CD4-positive, CD25-positive, alpha-beta regulatory T cell (primary cell): Measurements from ENCODE around the gene MAP3K9. TPM values are rescaled to one million over a fixed set of nuclear protein-coding genes. Genes with fewer than 3 reads are reported as not detected.

Experiments
- ATAC-seq, 2 donors: fragments of 150-1000 bp; cut with Tn5 transposase; one replicate each; pipeline ENCODE4 v1.10.0; 2021; ENCODE audit warnings: low read depth in 2 of 2, moderate number of reproducible peaks in 2 of 2, moderate library complexity in 1 of 2
- DNase-seq, 3 donors: peaks; one replicate each; pipeline versions ENCODE4 v3.0.0 to v3.0.0-alpha.2; 2012 to 2022; ENCODE audit warnings: mixed read lengths in 1 of 3
- H3K27ac ChIP-seq: one replicate; pipeline ENCODE4 v1.7.0; 2013; ENCODE audit warnings: mild to moderate bottlenecking, low read length; ENCODE audit not compliant: insufficient read depth, poor library complexity, severe bottlenecking
- H3K27me3 ChIP-seq: one replicate; pipeline ENCODE4 v1.7.0; 2013; ENCODE audit warnings: low read length; ENCODE audit not compliant: control insufficient read depth, insufficient read depth
- H3K36me3 ChIP-seq: one replicate; pipeline ENCODE4 v1.7.0; 2013; ENCODE audit warnings: mild to moderate bottlenecking, low read length, moderate library complexity; ENCODE audit not compliant: control insufficient read depth, insufficient read depth
- H3K4me1 ChIP-seq: 2 replicates; pipeline ENCODE4 v1.7.0; 2013; ENCODE audit warnings: mild to moderate bottlenecking, low read length; ENCODE audit not compliant: insufficient read depth, control insufficient read depth, poor library complexity, severe bottlenecking
- H3K4me3 ChIP-seq: one replicate; pipeline ENCODE4 v1.7.0; 2013; ENCODE audit warnings: low read depth, mild to moderate bottlenecking, low read length, moderate library complexity
- H3K9me3 ChIP-seq, 2 experiments: 1 replicate in 1 of 2; 2 replicates in 1 of 2; pipeline ENCODE4 v1.7.0; 2013; ENCODE audit warnings: low read length in 2 of 2, mild to moderate bottlenecking in 1 of 2, moderate library complexity in 1 of 2; ENCODE audit not compliant: control insufficient read depth in 2 of 2
- H3K27ac Mint-ChIP-seq, 3 donors: one replicate each; pipeline ENCODE4 v1.8.0; 2020 to 2022; ENCODE audit warnings: mild to moderate bottlenecking in 3 of 3, mixed read lengths in 3 of 3, moderate library complexity in 2 of 3
- H3K27me3 Mint-ChIP-seq: one replicate; pipeline ENCODE4 v1.8.0; 2022; ENCODE audit warnings: mild to moderate bottlenecking, mixed read lengths
- H3K36me3 Mint-ChIP-seq: one replicate; pipeline ENCODE4 v1.8.0; 2020; ENCODE audit warnings: mixed read lengths
- H3K4me1 Mint-ChIP-seq, 4 donors: one replicate each; pipeline ENCODE4 v1.8.0; 2020 to 2022; ENCODE audit warnings: mixed read lengths in 4 of 4, mild to moderate bottlenecking in 1 of 4
- H3K4me3 Mint-ChIP-seq, 4 donors: one replicate each; pipeline ENCODE4 v1.8.0; 2020 to 2022; ENCODE audit warnings: mild to moderate bottlenecking in 4 of 4, mixed read lengths in 4 of 4, moderate library complexity in 3 of 4
- H3K9me3 Mint-ChIP-seq, 7 donors: one replicate each; pipeline ENCODE4 v1.8.0; 2020 to 2022; ENCODE audit warnings: mixed read lengths in 7 of 7, mild to moderate bottlenecking in 3 of 7, moderate library complexity in 2 of 7
- polyA plus RNA-seq, 4 donors: library from polyadenylated mRNA; unstranded; fragments of 300-500 nt; fragmentation: Illumina TruSeq; gene quantifications; one replicate each; pipeline ENCODE4 v1.2.3, GENCODE V29; 2021
- total RNA-seq: library from RNA; stranded (reverse); gene quantifications from one replicate; pipeline ENCODE4 v1.2.3, GENCODE V29; 2022

MAP3K9 gene
- total and polyA plus RNA-seq, 5 donors from 2014 or later, result 1.1 to 15.7 (median 1.4) TPM

DNA sequence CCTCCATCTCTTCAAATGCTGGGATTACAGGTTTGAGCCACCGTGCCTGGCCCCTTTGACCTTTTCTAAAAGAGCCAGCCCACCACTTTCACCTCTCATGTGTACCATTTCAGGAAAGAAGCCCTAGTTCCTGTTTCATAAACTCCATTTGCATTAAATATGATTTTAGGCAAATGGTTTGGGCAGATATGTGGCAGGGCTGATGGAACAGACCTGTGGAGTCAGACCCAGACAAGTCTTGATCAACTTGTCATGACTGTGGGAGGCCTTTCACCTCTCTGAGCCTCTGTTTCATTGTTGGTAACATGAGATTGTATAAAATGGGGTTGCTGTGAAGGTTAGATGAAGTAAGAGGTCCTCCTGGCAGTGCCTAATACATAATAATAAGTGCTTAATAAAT is 5.2 kb upstream of the MAP3K9 start:
- DNase-seq (no peak), ATAC-seq (no peak)
- Histone ChIP-seq H3K4me1 (peaks cover 7% of the 10 kb centered on the region), H3K36me3 (no peaks in the 10 kb centered on the region), H3K9me3 (no peaks in the 10 kb centered on the region), H3K4me3 (no peak overlapping the region), H3K27ac (no peak overlapping the region), H3K27me3 (no peaks in the 10 kb centered on the region)
- H3K4me1 Mint-ChIP-seq, result peaks cover 7 to 17% (median 11%) of the 10 kb centered on the region in 4 donors
- no peak overlapping the region for H3K4me3 Mint-ChIP-seq
- no peak overlapping the region for H3K27ac Mint-ChIP-seq
- no peaks in the 10 kb centered on the region for H3K9me3 Mint-ChIP-seq
- H3K27me3 Mint-ChIP-seq, result peaks cover 12% of the 10 kb centered on the region
- H3K36me3 Mint-ChIP-seq, result no peaks in the 10 kb centered on the region

GRCh38 chr14:70812124-70812818 is 3.0 kb upstream of the MAP3K9 start:
- Mint-ChIP-seq H3K4me1 (peaks cover 0 to 16% (median 8%) of the 10 kb centered on the region in 4 donors), H3K27me3 (no peaks in the 10 kb centered on the region), H3K36me3 (no peaks in the 10 kb centered on the region), H3K9me3 (no peaks in the 10 kb centered on the region), H3K27ac (no peak overlapping the region), H3K4me3 (no peak overlapping the region)
- H3K36me3 ChIP-seq, result no peaks in the 10 kb centered on the region
- H3K27me3 ChIP-seq, result no peaks in the 10 kb centered on the region
- no peaks in the 10 kb centered on the region for H3K9me3 ChIP-seq
- no peak overlapping the region for H3K4me3 ChIP-seq
- DNase-seq (no peak), ATAC-seq (no peak)
- H3K27ac ChIP-seq, result no peak overlapping the region
- peaks cover 16% of the 10 kb centered on the region for H3K4me1 ChIP-seq

DNA sequence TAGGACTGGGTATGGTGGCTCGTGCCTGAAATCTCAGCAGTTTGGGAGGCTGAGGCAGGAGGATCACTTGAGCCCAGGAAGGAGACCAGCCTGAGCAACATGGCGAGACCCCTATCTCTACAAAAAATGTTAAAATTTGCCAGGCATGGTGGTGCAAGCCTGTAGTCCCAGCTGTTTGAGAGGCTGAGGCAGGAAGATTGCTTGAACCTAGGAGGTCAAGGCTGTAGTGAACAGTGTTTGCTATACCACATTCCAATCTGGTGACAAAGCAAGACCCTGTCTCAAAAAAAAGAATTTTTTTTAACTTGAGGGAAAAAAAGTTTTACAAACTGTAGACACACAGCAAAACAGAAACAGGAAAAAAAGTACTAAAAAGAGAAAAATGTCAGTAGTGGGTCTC is 2.3 kb upstream of the MAP3K9 start:
- Histone ChIP-seq H3K36me3 (no peaks in the 10 kb centered on the region), H3K27ac (no peak overlapping the region), H3K4me1 (peaks cover 16% of the 10 kb centered on the region), H3K9me3 (no peaks in the 10 kb centered on the region), H3K4me3 (no peak overlapping the region), H3K27me3 (no peaks in the 10 kb centered on the region)
- Mint-ChIP-seq H3K4me3 (no peak overlapping the region), H3K36me3 (no peaks in the 10 kb centered on the region), H3K9me3 (no peaks in the 10 kb centered on the region), H3K27ac (no peak overlapping the region), H3K27me3 (no peaks in the 10 kb centered on the region), H3K4me1 (peaks cover 0 to 16% (median 10%) of the 10 kb centered on the region in 4 donors)
- DNase-seq (no peak), ATAC-seq (no peak)

GRCh38 chr14:70811050-70811449 is 1.7 kb upstream of the MAP3K9 start:
- Histone ChIP-seq H3K36me3 (no peaks in the 10 kb centered on the region), H3K4me3 (no peak overlapping the region), H3K27me3 (no peaks in the 10 kb centered on the region), H3K27ac (no peak overlapping the region), H3K9me3 (no peaks in the 10 kb centered on the region), H3K4me1 (peaks cover 16% of the 10 kb centered on the region)
- DNase-seq (peak in 1 of 3 donors; percentile 31), ATAC-seq (no peak)
- no peaks in the 10 kb centered on the region for H3K36me3 Mint-ChIP-seq
- no peaks in the 10 kb centered on the region for H3K27me3 Mint-ChIP-seq
- no peak overlapping the region for H3K4me3 Mint-ChIP-seq
- H3K4me1 Mint-ChIP-seq, result peaks cover 0 to 16% (median 10%) of the 10 kb centered on the region in 4 donors
- no peak overlapping the region for H3K27ac Mint-ChIP-seq
- no peaks in the 10 kb centered on the region for H3K9me3 Mint-ChIP-seq

GRCh38 chr14:70810621-70811020 is 1.3 kb upstream of the MAP3K9 start:
- Mint-ChIP-seq H3K27ac (no peak overlapping the region), H3K9me3 (no peaks in the 10 kb centered on the region), H3K27me3 (no peaks in the 10 kb centered on the region), H3K4me1 (peaks cover 0 to 16% (median 10%) of the 10 kb centered on the region in 4 donors), H3K4me3 (no peak overlapping the region), H3K36me3 (no peaks in the 10 kb centered on the region)
- ATAC-seq, result no peak
- H3K27ac ChIP-seq, result no peak overlapping the region
- DNase-seq, result no peak
- no peak overlapping the region for H3K4me3 ChIP-seq
- peaks cover 16% of the 10 kb centered on the region for H3K4me1 ChIP-seq
- H3K36me3 ChIP-seq, result no peaks in the 10 kb centered on the region
- H3K27me3 ChIP-seq, result no peaks in the 10 kb centered on the region
- no peaks in the 10 kb centered on the region for H3K9me3 ChIP-seq

- Mint-ChIP-seq H3K4me3 (peak overlapping the region; percentile 82 to 93 (median 87)), H3K27me3 (no peaks in the 10 kb centered on the region), H3K9me3 (no peaks in the 10 kb centered on the region), H3K27ac (peak overlapping the region; percentile 59 to 87 (median 70)), H3K4me1 (peaks cover 0 to 19% (median 11%) of the 10 kb centered on the region in 4 donors), H3K36me3 (no peaks in the 10 kb centered on the region)
- Histone ChIP-seq H3K36me3 (no peaks in the 10 kb centered on the region), H3K27me3 (no peaks in the 10 kb centered on the region), H3K4me1 (peaks cover 16% of the 10 kb centered on the region), H3K9me3 (no peaks in the 10 kb centered on the region), H3K4me3 (peak overlapping the region; percentile 75), H3K27ac (peak overlapping the region; percentile 68)
- ATAC-seq (peak; percentile 6 to 16), DNase-seq (peak; percentile 22 to 51 (median 49))
Observed at GRCh38 chr14:70808416-70809224, 693 bp downstream of the MAP3K9 start.

DNA sequence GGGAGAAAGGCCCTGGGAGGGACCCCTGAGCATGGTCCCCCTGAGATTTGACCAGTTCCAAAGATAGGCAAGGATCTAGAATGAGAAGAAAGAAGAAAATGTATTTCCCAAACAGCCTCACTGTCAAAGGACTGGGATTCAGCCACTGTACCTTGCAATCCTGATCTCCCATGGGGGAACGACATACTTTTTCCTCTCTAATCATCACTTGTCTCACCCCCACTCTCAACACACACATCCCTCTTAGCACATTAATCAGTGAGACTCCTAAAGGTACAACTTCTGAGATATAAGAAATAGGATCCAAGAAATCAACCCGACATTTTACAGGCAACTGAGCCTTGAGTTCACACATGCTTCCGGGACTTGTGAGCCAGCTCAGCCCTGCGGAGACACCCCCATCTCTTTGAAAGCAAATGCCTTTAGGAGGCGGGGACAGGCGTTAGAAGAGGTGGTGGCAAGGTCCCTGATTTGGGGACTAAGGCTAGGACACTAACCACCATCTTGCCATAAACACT is 1.4 kb downstream of the MAP3K9 start:
- H3K9me3 ChIP-seq, result no peaks in the 10 kb centered on the region
- H3K27ac ChIP-seq, result peak overlapping the region; percentile 8
- ATAC-seq (peak; percentile 18 to 32), DNase-seq (peak; percentile 52 to 88 (median 53))
- no peaks in the 10 kb centered on the region for H3K36me3 Mint-ChIP-seq
- H3K4me3 Mint-ChIP-seq, result peak overlapping the region; percentile 82 to 93 (median 87)
- H3K4me3 ChIP-seq, result peak overlapping the region; percentile 75
- H3K27me3 ChIP-seq, result no peaks in the 10 kb centered on the region
- H3K9me3 Mint-ChIP-seq, result no peaks in the 10 kb centered on the region
- H3K4me1 Mint-ChIP-seq, result peaks cover 0 to 19% (median 11%) of the 10 kb centered on the region in 4 donors
- peak overlapping the region; percentile 59 to 87 (median 70) for H3K27ac Mint-ChIP-seq
- no peaks in the 10 kb centered on the region for H3K27me3 Mint-ChIP-seq
- no peaks in the 10 kb centered on the region for H3K36me3 ChIP-seq
- peaks cover 16% of the 10 kb centered on the region for H3K4me1 ChIP-seq
